Measurements from ENCODE around the gene ARMC2. TPM values are rescaled to one million over a fixed set of nuclear protein-coding genes. Genes with fewer than 3 reads are reported as not detected.

Gene ARMC2
- total and polyA plus RNA-seq, 2 of the 8 experiments (the other 6 are each of a cell fraction or from before 2014, with no cell fraction given) = 1.6 to 4.4 TPM

- Histone ChIP-seq H3K56ac (replicated peaks; ENCODE audit: insufficient read length, low read depth, low read length) (no peak overlapping the region), H2BK15ac (ENCODE audit: low read length) (no peak overlapping the region), H3K18ac (ENCODE audit: extremely low read depth, low read length) (no peak overlapping the region), H3K79me2 (ENCODE audit: control insufficient read depth in 1 of 2, insufficient read depth in 2 of 2, low read length in 2 of 2) (peaks cover 0 to 13% of the 10 kb centered on the region in 2 experiments; a peak in 1 of 4 replicates), H3K4me2 (ENCODE audit: insufficient read depth in 1 of 2, low read depth in 2 of 2, low read length in 2 of 2) (no peak overlapping the region), H2BK12ac (ENCODE audit: low read depth, low read length) (no peak overlapping the region), H3K4me1 (replicated peaks in 1 of 4; ENCODE audit: control insufficient read depth in 3 of 4, insufficient read depth in 4 of 4, low read length in 3 of 4) (no peaks in the 10 kb centered on the region), H3K23me2 (ENCODE audit: low read depth, low read length) (no peaks in the 10 kb centered on the region), H3K36me3 (ENCODE audit: control insufficient read depth in 2 of 4, insufficient read depth in 4 of 4, low read length in 3 of 4) (peaks cover 2 to 25% (median 7%) of the 10 kb centered on the region in 4 experiments; a peak in 6 of 8 replicates), H4K91ac (replicated peaks; ENCODE audit: insufficient read length, low read length) (no peak overlapping the region), H2BK120ac (replicated peaks; ENCODE audit: low read depth, low read length) (no peak overlapping the region), H4K20me1 (replicated peaks in 1 of 2; ENCODE audit: control insufficient read depth in 1 of 2, insufficient read depth in 2 of 2, low read length in 2 of 2) (no peaks in the 10 kb centered on the region), H3K79me1 (ENCODE audit: low read depth, low read length) (no peaks in the 10 kb centered on the region), H3K27ac (ENCODE audit: low read depth, low read length) (no peak overlapping the region), H3K14ac (ENCODE audit: insufficient read length) (no peak overlapping the region), H2AFZ (ENCODE audit: low read length) (no peak overlapping the region), H3K4ac (replicated peaks; ENCODE audit: insufficient read length, low read depth, low read length) (no peak overlapping the region), H3K9ac (replicated peaks in 1 of 4; ENCODE audit: extremely low read depth in 1 of 4, low read depth in 3 of 4, low read length in 3 of 4) (no peak overlapping the region), H3K9me3 (ENCODE audit: insufficient read depth in 2 of 2, low read depth in 1 of 2, low read length in 1 of 2) (no peaks in the 10 kb centered on the region), H3K27me3 (replicated peaks in 1 of 4; ENCODE audit: control insufficient read depth in 3 of 4, extremely low read depth in 1 of 4, insufficient read depth in 3 of 4, low read length in 3 of 4) (peaks cover 0 to 1% (median 0%) of the 10 kb centered on the region in 4 experiments; a peak in 1 of 7 replicates), H4K8ac (ENCODE audit: extremely low read depth, insufficient read depth, low read length) (no peak overlapping the region), H2BK5ac (ENCODE audit: low read depth, low read length) (no peak overlapping the region), H3K23ac (ENCODE audit: insufficient read length) (no peak overlapping the region), H4K5ac (ENCODE audit: insufficient read length, low read depth, low read length) (no peak overlapping the region), H2BK20ac (ENCODE audit: low read length) (no peak overlapping the region), H2AK5ac (ENCODE audit: low read depth, low read length) (no peak overlapping the region), H3K4me3 (ENCODE audit: extremely low read depth in 1 of 4, insufficient read depth in 2 of 4, low read depth in 3 of 4, low read length in 4 of 4) (no peak overlapping the region)
- DNase-seq (ENCODE audit: low read depth in 1 of 2, low spot score in 2 of 2) (no peak), FAIRE-seq (no peak)
- TF ChIP-seq POLR2AphosphoS5 (IDR thresholded peaks at IDR 0.05; ENCODE audit: low read depth, low read length) (no peak), BACH1 (IDR thresholded peaks at IDR 0.05; ENCODE audit: low read length) (no peak)
- POLR2A ChIA-PET (ENCODE audit: partially characterized antibody) = no interaction called here
- CTCF ChIA-PET (ENCODE audit: partially characterized antibody) = interaction anchor here (0.7 kb wide), 1 partner anchor 72 kb away, joined by 3 read pairs; no protein-coding TSS in a partner anchor
- WGBS, 2 experiments (ENCODE audit: extremely low coverage in 1 of 2, insufficient coverage in 1 of 2, insufficient read length in 1 of 2, insufficient replicate concordance in 2 of 2, low coverage in 1 of 2, low lambda C conversion rate in 2 of 2, missing lambda C conversion rate in 1 of 2) = 95% methylated on average over 5 of the region's 5 CpGs; no CpG with 5 or more reads in 1 of the 2 experiments
Measured at GRCh38 chr6:108999428-108999827, 151.2 kb downstream of the ARMC2 start.

Data from H1 (cell line).